Neural cell (in vitro differentiated cells): ENCODE data around the gene FBXO38. TPM values are rescaled to one million over a fixed set of nuclear protein-coding genes. Genes with fewer than 3 reads are reported as not detected.

Experiments
- H2AFZ ChIP-seq: fragments of 200-600, 300-800 bp; sonication (generic), shearing (Covaris generic); 2 replicates; pipeline ENCODE4 v1.6.0; 2014; ENCODE audit warnings: low read depth, mild to moderate bottlenecking, antibody characterized with exemption, low read length, moderate library complexity
- H3F3A ChIP-seq: fragments of 200-600 bp; shearing (Covaris generic); 2 replicates; pipeline ENCODE4 v1.6.1; 2016; ENCODE audit warnings: mild to moderate bottlenecking, moderate library complexity, mixed read lengths, antibody characterized with exemption, low read length; ENCODE audit not compliant: insufficient read depth, poor library complexity, severe bottlenecking
- H3K27ac ChIP-seq: fragments of 200-600, 300-800 bp; sonication (generic), shearing (Covaris generic); 2 replicates; pipeline ENCODE4 v1.5.1; 2014; ENCODE audit warnings: mild to moderate bottlenecking, low read length, moderate library complexity
- H3K27me3 ChIP-seq: fragments of 300-800, 200-600 bp; sonication (generic), shearing (Covaris generic); 2 replicates; pipeline ENCODE4 v1.6.0; 2014; ENCODE audit warnings: mild to moderate bottlenecking, low read depth, low read length, moderate library complexity; ENCODE audit not compliant: insufficient read depth
- H3K36me3 ChIP-seq: fragments of 300-800, 200-600 bp; sonication (generic), shearing (Covaris generic); 2 replicates; pipeline ENCODE4 v1.5.1; 2014; ENCODE audit warnings: mild to moderate bottlenecking, antibody characterized with exemption, low read length, moderate library complexity; ENCODE audit not compliant: insufficient read depth
- H3K4me2 ChIP-seq: fragments of 300-800, 200-600 bp; sonication (generic), shearing (Covaris generic); 2 replicates; pipeline ENCODE4 v1.6.0; 2014; ENCODE audit warnings: mild to moderate bottlenecking, low read length
- H3K4me3 ChIP-seq: fragments of 300-800, 200-600 bp; sonication (generic), shearing (Covaris generic); 2 replicates; pipeline ENCODE4 v1.5.1; 2014; ENCODE audit warnings: mild to moderate bottlenecking, low read length, moderate library complexity
- H3K79me2 ChIP-seq: fragments of 200-600 bp; shearing (Covaris generic); replicated peaks from 2 replicates; pipeline ENCODE4 v1.6.0; 2014; ENCODE audit warnings: mild to moderate bottlenecking, low read length, moderate library complexity; ENCODE audit not compliant: insufficient read depth
- H3K9ac ChIP-seq: fragments of 300-800, 200-600 bp; sonication (generic), shearing (Covaris generic); 2 replicates; pipeline ENCODE4 v1.6.1; 2016; ENCODE audit warnings: mild to moderate bottlenecking, low read length, mixed read lengths
- H3K9me2 ChIP-seq: fragments of 200-600 bp; shearing (Covaris generic); 2 replicates; pipeline ENCODE4 v1.6.1; 2016; ENCODE audit warnings: mild to moderate bottlenecking, low read length, mixed read lengths; ENCODE audit not compliant: insufficient read depth
- H3K9me3 ChIP-seq: fragments of 200-600, 300-800 bp; sonication (generic), shearing (Covaris generic); 2 replicates; pipeline ENCODE4 v1.6.1; 2016; ENCODE audit warnings: mild to moderate bottlenecking, mixed run types, low read length, moderate library complexity, mixed read lengths
- H4K20me1 ChIP-seq: fragments of 200-600 bp; shearing (Covaris generic); 2 replicates; pipeline ENCODE4 v1.6.1; 2016; ENCODE audit warnings: mild to moderate bottlenecking, mixed run types; ENCODE audit not compliant: insufficient read depth
- CTCF ChIP-seq: fragments of 450-650 bp; IDR thresholded peaks from 2 replicates; pipeline ENCODE4 v1.5.1; 2014; ENCODE audit warnings: antibody characterized with exemption, mild to moderate bottlenecking, moderate library complexity; ENCODE audit not compliant: poor library complexity, severe bottlenecking
- EP300 ChIP-seq: fragments of 450-650 bp; conservative IDR thresholded peaks from 2 replicates; pipeline ENCODE4 v1.6.1; 2014; ENCODE audit warnings: antibody characterized with exemption, mild to moderate bottlenecking, moderate library complexity; ENCODE audit not compliant: poor library complexity, severe bottlenecking
- EZH2 ChIP-seq: fragments of 200-600, 300-800 bp; shearing (Covaris generic), sonication (generic); IDR thresholded peaks from 2 replicates; pipeline ENCODE4 v1.6.1; 2014; ENCODE audit warnings: antibody characterized with exemption, low read length, borderline replicate concordance, mild to moderate bottlenecking; ENCODE audit not compliant: insufficient read depth, poor library complexity, severe bottlenecking
- MXI1 ChIP-seq: fragments of 450-650 bp; conservative IDR thresholded peaks from 2 replicates; pipeline ENCODE4 v1.6.1; 2014; ENCODE audit warnings: antibody characterized with exemption, mild to moderate bottlenecking; ENCODE audit not compliant: poor library complexity, severe bottlenecking
- POLR2AphosphoS5 ChIP-seq: IDR thresholded peaks from 2 replicates; pipeline ENCODE4 v1.6.1; 2012
- RAD21 ChIP-seq: fragments of 450-650 bp; conservative IDR thresholded peaks from 2 replicates; pipeline ENCODE4 v1.6.1; 2014; ENCODE audit warnings: antibody characterized with exemption, mild to moderate bottlenecking, moderate library complexity
- REST ChIP-seq: IDR thresholded peaks from 2 replicates; pipeline ENCODE4 v1.6.1; 2012; ENCODE audit warnings: borderline replicate concordance
- SMC3 ChIP-seq: fragments of 450-650 bp; conservative IDR thresholded peaks from 2 replicates; pipeline ENCODE4 v1.6.1; 2014; ENCODE audit warnings: antibody characterized with exemption, mild to moderate bottlenecking, moderate library complexity; ENCODE audit not compliant: poor library complexity
- TAF1 ChIP-seq: IDR thresholded peaks from 2 replicates; pipeline ENCODE4 v1.6.1; 2012; ENCODE audit warnings: low read depth
- polyA plus RNA-seq: library from polyadenylated mRNA; depleted of rRNA; stranded (reverse); fragments of >200 nt; gene quantifications from 2 replicates; pipeline ENCODE4 v1.2.3, GENCODE V29; 2014

Gene FBXO38
- polyA plus RNA-seq, 1 donor from 2014 or later, result 69.1 TPM

- H3K4me3 ChIP-seq, result peak overlapping the region; percentile 83
- TF ChIP-seq RAD21 (no peak), POLR2AphosphoS5 (no peak), TAF1 (no peak), SMC3 (no peak), EP300 (no peak), CTCF (no peak), REST (no peak), MXI1 (no peak), EZH2 (no peak)
- H3K9ac ChIP-seq, result peak overlapping the region; percentile 94
- H3F3A ChIP-seq, result no peaks in the 10 kb centered on the region
- no peaks in the 10 kb centered on the region for H3K27me3 ChIP-seq
- no peaks in the 10 kb centered on the region for H4K20me1 ChIP-seq
- H3K79me2 ChIP-seq, result peaks cover 44% of the 10 kb centered on the region
- no peaks in the 10 kb centered on the region for H3K9me3 ChIP-seq
- H3K27ac ChIP-seq, result peak overlapping the region; percentile 90
- H3K9me2 ChIP-seq, result no peaks in the 10 kb centered on the region
- no peaks in the 10 kb centered on the region for H3K36me3 ChIP-seq
- H2AFZ ChIP-seq, result peak overlapping the region; percentile 89
- peak overlapping the region; percentile 96 for H3K4me2 ChIP-seq
These were observed 601 bp downstream of the FBXO38 start for GRCh38 chr5:148384380-148384737.

GRCh38 chr5:148385094-148385493, 1.3 kb downstream of the FBXO38 start:
- Histone ChIP-seq H3K4me2 (peak overlapping the region; percentile 96), H3K36me3 (no peaks in the 10 kb centered on the region), H3K4me3 (peak overlapping the region; percentile 83), H3K9me3 (no peaks in the 10 kb centered on the region), H2AFZ (no peak overlapping the region), H3K9me2 (no peaks in the 10 kb centered on the region), H3F3A (no peaks in the 10 kb centered on the region), H3K79me2 (peaks cover 49% of the 10 kb centered on the region), H3K9ac (peak overlapping the region; percentile 94), H3K27me3 (no peaks in the 10 kb centered on the region), H4K20me1 (no peaks in the 10 kb centered on the region), H3K27ac (no peak overlapping the region)
- no peak for TF ChIP-seq TAF1
- TF ChIP-seq SMC3, result no peak
- no peak for TF ChIP-seq RAD21
- no peak for TF ChIP-seq MXI1
- no peak for TF ChIP-seq EP300
- no peak for TF ChIP-seq CTCF
- no peak for TF ChIP-seq REST
- TF ChIP-seq EZH2, result no peak
